Upper lobe of right lung (tissue), 1 donor: ENCODE measurements around the gene CLCN2. TPM values are rescaled to one million over a fixed set of nuclear protein-coding genes. Genes with fewer than 3 reads are reported as not detected.
"Not testable (repeated sequence)": the region's sequence is repeated elsewhere in the genome, so short reads cannot be mapped to it uniquely, and the experiment has no call there.

ENCODE experiments used
- ATAC-seq: fragments of 200-7000 bp; cut with Tn5 transposase; one replicate; pipeline ENCODE4 v1.9.1; 2020; ENCODE audit warnings: mild to moderate bottlenecking, moderate library complexity
- DNase-seq: peaks from one replicate; pipeline ENCODE4 v3.0.0-alpha.2; 2020
- H3K27ac ChIP-seq: fragments of 200-600 bp; one replicate; pipeline ENCODE4 v1.8.0; 2022
- H3K27me3 ChIP-seq: fragments of 200-600 bp; one replicate; pipeline ENCODE4 v1.8.0; 2022; ENCODE audit warnings: mild to moderate bottlenecking
- H3K36me3 ChIP-seq: fragments of 200-600 bp; one replicate; pipeline ENCODE4 v1.8.0; 2022
- H3K4me1 ChIP-seq: fragments of 200-600 bp; one replicate; pipeline ENCODE4 v1.8.0; 2022
- H3K4me3 ChIP-seq: fragments of 200-600 bp; one replicate; pipeline ENCODE4 v1.8.0; 2022; ENCODE audit warnings: mild to moderate bottlenecking
- H3K9me3 ChIP-seq: fragments of 200-600 bp; one replicate; pipeline ENCODE4 v1.8.0; 2022
- CTCF ChIP-seq: fragments of 200-600 bp; IDR thresholded peaks from one replicate; pipeline ENCODE4 v1.8.0; 2022; ENCODE audit warnings: antibody characterized with exemption
- intact Hi-C: fragments of 100-400 bp; cut with DNase I; formaldehyde crosslinking; loops from one replicate; pipeline ENCODE4 v1.11.0; 2022
- total RNA-seq: library from RNA; stranded (reverse); fragmentation: NEBNext Ultra II Directional; extraction: Animal tissue kit (Norgen Biotek cat#: 25700); gene quantifications from one replicate; pipeline ENCODE4 v1.2.1, GENCODE V29; 2021
- donor health status: DM: no; HTN: yes; CAD: no; lungs with severe emphysema.

CLCN2 gene
- total RNA-seq, 1 donor from 2014 or later, result 3.8 TPM

GRCh38 chr3:184341925-184342324 lies 19.5 kb downstream of the CLCN2 start:
- DNase-seq, result peak; percentile 91
- intact Hi-C loops, result no loop called here
- H3K9me3 ChIP-seq, result no peaks in the 10 kb centered on the region
- no peak for TF ChIP-seq CTCF
- peak overlapping the region; percentile 6 for H3K27ac ChIP-seq
- peaks cover 29% of the 10 kb centered on the region for H3K4me1 ChIP-seq
- ATAC-seq, result peak; percentile 78
- peaks cover 35% of the 10 kb centered on the region for H3K36me3 ChIP-seq
- no peak overlapping the region for H3K4me3 ChIP-seq
- no peaks in the 10 kb centered on the region for H3K27me3 ChIP-seq

GRCh38 chr3:184339451-184340135 lies 21.8 kb downstream of the CLCN2 start:
- H3K27me3 ChIP-seq, H3K27ac ChIP-seq, intact Hi-C loops, DNase-seq, ATAC-seq, H3K9me3 ChIP-seq, H3K4me3 ChIP-seq: not testable (repeated sequence)
- peaks cover 34% of the 10 kb centered on the region for H3K36me3 ChIP-seq
- H3K4me1 ChIP-seq, result peaks cover 26% of the 10 kb centered on the region

- intact Hi-C loops, result no loop called here
- ATAC-seq (no peak), DNase-seq (no peak)
- H3K4me1 ChIP-seq, result peaks cover 26% of the 10 kb centered on the region
- H3K27me3 ChIP-seq, result no peaks in the 10 kb centered on the region
- H3K4me3 ChIP-seq, result peak overlapping the region; percentile 21
- no peak for TF ChIP-seq CTCF
- H3K27ac ChIP-seq, result peak overlapping the region; percentile 89
- no peaks in the 10 kb centered on the region for H3K9me3 ChIP-seq
- H3K36me3 ChIP-seq, result peaks cover 36% of the 10 kb centered on the region
Measured at GRCh38 chr3:184339001-184339400, 22.4 kb downstream of the CLCN2 start.

- intact Hi-C loops, result no loop called here
Measured at GRCh38 chr3:184338511-184338945, 22.9 kb downstream of the CLCN2 start.

GRCh38 chr3:184337981-184338380 lies 23.4 kb downstream of the CLCN2 start:
- Histone ChIP-seq H3K36me3 (peaks cover 37% of the 10 kb centered on the region), H3K9me3 (no peaks in the 10 kb centered on the region), H3K4me3 (no peak overlapping the region), H3K27me3 (no peaks in the 10 kb centered on the region), H3K27ac (peak overlapping the region; percentile 89), H3K4me1 (peaks cover 26% of the 10 kb centered on the region)
- intact Hi-C loops, result no loop called here
- no peak for ATAC-seq
- no peak for DNase-seq
- TF ChIP-seq CTCF, result no peak

More at GRCh38 chr3:184338511-184338945, 22.9 kb downstream of the CLCN2 start:
- peak; percentile 11 for TF ChIP-seq CTCF
- ATAC-seq (no peak), DNase-seq (peak; percentile 75)
- Histone ChIP-seq H3K4me1 (peaks cover 26% of the 10 kb centered on the region), H3K27me3 (no peaks in the 10 kb centered on the region), H3K9me3 (no peaks in the 10 kb centered on the region), H3K4me3 (peak overlapping the region; percentile 21), H3K27ac (peak overlapping the region; percentile 89), H3K36me3 (peaks cover 37% of the 10 kb centered on the region)

GRCh38 chr3:184337399-184337714 lies 24.0 kb downstream of the CLCN2 start, which contains the start of gene FAM131A:
Gene FAM131A (plus strand): TSS chr3:184337600. CDS start chr3:184337631, 31 bp downstream.
- Histone ChIP-seq H3K27me3 (no peaks in the 10 kb centered on the region), H3K4me1 (peaks cover 26% of the 10 kb centered on the region), H3K9me3 (no peaks in the 10 kb centered on the region), H3K4me3 (peak within 1 kb of the TSS; percentile 72), H3K27ac (peak within 1 kb of the TSS; percentile 89), H3K36me3 (peaks cover 39% of the 10 kb centered on the region)
- no peak for DNase-seq
- intact Hi-C loops, result no loop called here
- TF ChIP-seq CTCF, result no peak
- ATAC-seq, result no peak
